WTC11 (cell line): Measurements from ENCODE around the gene SLC15A1. TPM values are rescaled to one million over a fixed set of nuclear protein-coding genes. Genes with fewer than 3 reads are reported as not detected.

Experiments used
- ATAC-seq: fragments of 200-7000 bp; cut with Tn5 transposase; 2 replicates; pipeline ENCODE4 v1.10.0; 2021; ENCODE audit warnings: mild to moderate bottlenecking, moderate library complexity
- CTCF ChIA-PET: fragments of 300-600 bp; sonication (Branson Sonifier 250); formaldehyde crosslinking; loops from one replicate; lab custom pipeline; 2021; ENCODE audit warnings: antibody characterized with exemption; lab: Charles Lee
- POLR2A ChIA-PET: fragments of 350-600 bp; sonication (Branson Sonifier 250); formaldehyde crosslinking; loops from one replicate; lab custom pipeline; 2021; ENCODE audit warnings: antibody characterized with exemption; lab: Charles Lee
- DNase-seq: peaks from one replicate; pipeline ENCODE4 v3.0.0; 2021; ENCODE audit warnings: low spot score
- H3K27ac Mint-ChIP-seq: 2 replicates; pipeline ENCODE4 v1.8.0; 2021; ENCODE audit warnings: mixed read lengths
- H3K27me3 Mint-ChIP-seq: 2 replicates; pipeline ENCODE4 v1.8.0; 2021; ENCODE audit warnings: low read depth, mild to moderate bottlenecking, moderate library complexity, mixed read lengths
- H3K36me3 Mint-ChIP-seq: 2 replicates; pipeline ENCODE4 v1.8.0; 2021; ENCODE audit warnings: mixed read lengths
- H3K4me1 Mint-ChIP-seq: 2 replicates; pipeline ENCODE4 v1.8.0; 2022; ENCODE audit warnings: mixed read lengths
- H3K4me3 Mint-ChIP-seq: 2 replicates; pipeline ENCODE4 v1.8.0; 2021; ENCODE audit warnings: mild to moderate bottlenecking, moderate library complexity, mixed read lengths
- H3K9me3 Mint-ChIP-seq: 2 replicates; pipeline ENCODE4 v1.8.0; 2021; ENCODE audit warnings: mixed read lengths
- AR ChIP-seq: fragments of 250-450 bp; sonication (Bioruptor Pico); IDR thresholded peaks from 2 replicates; pipeline ENCODE4 v1.9.0; 2021; ENCODE audit warnings: mild to moderate bottlenecking
- CDX4 ChIP-seq: fragments of 250-450 bp; sonication (Bioruptor Pico); IDR thresholded peaks from 2 replicates; pipeline ENCODE4 v1.9.0; 2021; ENCODE audit warnings: moderate library complexity, mild to moderate bottlenecking, inconsistent platforms, borderline replicate concordance
- CTCF ChIP-seq: fragments of 200-600 bp; IDR thresholded peaks from 2 replicates; pipeline ENCODE4 v1.8.0; 2022; ENCODE audit warnings: antibody characterized with exemption
- ELF4 ChIP-seq: sonication (generic); formaldehyde crosslinking; IDR thresholded peaks from 2 replicates; pipeline ENCODE4 v1.8.1; 2022; ENCODE audit warnings: low read depth, mild to moderate bottlenecking, moderate library complexity, missing genetic modification reagents
- ETV6 ChIP-seq: sonication (generic); formaldehyde crosslinking; IDR thresholded peaks from 2 replicates; pipeline ENCODE4 v1.8.1; 2022; ENCODE audit warnings: mild to moderate bottlenecking, missing genetic modification reagents
- FOXJ3 ChIP-seq: sonication (generic); formaldehyde crosslinking; IDR thresholded peaks from 2 replicates; pipeline ENCODE4 v1.9.0; 2021; ENCODE audit warnings: missing genetic modification reagents, mild to moderate bottlenecking, borderline replicate concordance
- GTF2I ChIP-seq: fragments of 250-450 bp; sonication (Bioruptor Pico); conservative IDR thresholded peaks from 2 replicates; pipeline ENCODE4 v1.4.0; 2021; ENCODE audit warnings: mild to moderate bottlenecking
- HMGA2 ChIP-seq: fragments of 250-450 bp; sonication (Bioruptor Pico); IDR thresholded peaks from 2 replicates; pipeline ENCODE4 v1.4.0; 2021; ENCODE audit warnings: mild to moderate bottlenecking, moderate library complexity
- NR1H2 ChIP-seq: sonication (generic); formaldehyde crosslinking; IDR thresholded peaks from 2 replicates; pipeline ENCODE4 v1.9.0; 2021; ENCODE audit warnings: mild to moderate bottlenecking, moderate library complexity, missing genetic modification reagents
- OVOL2 ChIP-seq: fragments of 250-450 bp; sonication (Bioruptor Pico); IDR thresholded peaks from 2 replicates; pipeline ENCODE4 v1.9.0; 2021; ENCODE audit warnings: mild to moderate bottlenecking, borderline replicate concordance
- RELA ChIP-seq: sonication (generic); formaldehyde crosslinking; IDR thresholded peaks from 2 replicates; pipeline ENCODE4 v1.8.1; 2022; ENCODE audit warnings: missing genetic modification reagents, mild to moderate bottlenecking, borderline replicate concordance
- SMAD3 ChIP-seq: sonication (generic); formaldehyde crosslinking; IDR thresholded peaks from 2 replicates; pipeline ENCODE4 v1.8.0; 2022; ENCODE audit warnings: missing genetic modification reagents, mild to moderate bottlenecking, borderline replicate concordance
- TEAD1 ChIP-seq: sonication (generic); formaldehyde crosslinking; IDR thresholded peaks from 2 replicates; pipeline ENCODE4 v1.8.0; 2022; ENCODE audit warnings: mild to moderate bottlenecking, missing genetic modification reagents
- TEAD4 ChIP-seq: sonication (generic); formaldehyde crosslinking; IDR thresholded peaks from 2 replicates; pipeline ENCODE4 v1.8.0; 2022; ENCODE audit warnings: mild to moderate bottlenecking, missing genetic modification reagents
- ZBTB21 ChIP-seq: sonication (generic); formaldehyde crosslinking; IDR thresholded peaks from 2 replicates; pipeline ENCODE4 v1.8.1; 2023; ENCODE audit warnings: mild to moderate bottlenecking, missing genetic modification reagents, borderline replicate concordance
- ZNF138 ChIP-seq: sonication (generic); formaldehyde crosslinking; conservative IDR thresholded peaks from 2 replicates; pipeline ENCODE4 v1.8.1; 2022; ENCODE audit warnings: mild to moderate bottlenecking, moderate library complexity, missing genetic modification reagents
- ZNF281 ChIP-seq: sonication (generic); formaldehyde crosslinking; IDR thresholded peaks from 2 replicates; pipeline ENCODE4 v1.8.0; 2023; ENCODE audit warnings: mild to moderate bottlenecking, missing genetic modification reagents
- ZNF416 ChIP-seq: fragments of 250-450 bp; sonication (Bioruptor Pico); IDR thresholded peaks from 2 replicates; pipeline ENCODE4 v1.9.0; 2021; ENCODE audit warnings: mild to moderate bottlenecking, inconsistent platforms
- ZSCAN18 ChIP-seq: fragments of 250-450 bp; sonication (Bioruptor Pico); IDR thresholded peaks from 2 replicates; pipeline ENCODE4 v2.1.2; 2022; ENCODE audit warnings: mild to moderate bottlenecking, moderate library complexity
- total RNA-seq: library from RNA; stranded (reverse); gene quantifications from 3 replicates; pipeline ENCODE4 v1.2.3, GENCODE V29; 2021
- TF ChIP-seq, protein P1 (sequence below): sonication (generic); formaldehyde crosslinking; IDR thresholded peaks from 2 replicates; pipeline ENCODE4 v1.8.1; 2023; ENCODE audit warnings: mild to moderate bottlenecking, missing genetic modification reagents, moderate library complexity
- TF ChIP-seq, protein P2 (sequence below): sonication (generic); formaldehyde crosslinking; IDR thresholded peaks from 2 replicates; pipeline ENCODE4 v1.8.1; 2022; ENCODE audit warnings: mild to moderate bottlenecking, moderate library complexity, missing genetic modification reagents
- TF ChIP-seq, protein P3 (sequence below): sonication (generic); formaldehyde crosslinking; IDR thresholded peaks from 2 replicates; pipeline ENCODE4 v1.8.0; 2022; ENCODE audit warnings: mild to moderate bottlenecking, missing genetic modification reagents
- TF ChIP-seq, protein P4 (sequence below): sonication (generic); formaldehyde crosslinking; IDR thresholded peaks from 2 replicates; pipeline ENCODE4 v1.8.1; 2022; ENCODE audit warnings: low read depth, mild to moderate bottlenecking, moderate library complexity, missing genetic modification reagents, borderline replicate concordance

SLC15A1 gene
- total RNA-seq, 1 experiment from 2014 or later, result 2.3 TPM

GRCh38 chr13:98779695-98780094 is 27.2 kb upstream of the SLC15A1 start (continued):
- no peak for TF ChIP-seq ZNF416 (CRISPR knock-in tag)
- no peak for TF ChIP-seq OVOL2 (CRISPR knock-in tag)
- TF ChIP-seq ELF4 (CRISPR knock-in tag), result no peak
- no peak for TF ChIP-seq NR1H2 (CRISPR knock-in tag)
- TF ChIP-seq ZNF281 (CRISPR knock-in tag), result no peak
- no peak for TF ChIP-seq AR (CRISPR knock-in tag)
- no peak for TF ChIP-seq ZBTB21 (CRISPR knock-in tag)
- TF ChIP-seq, protein P1, sequence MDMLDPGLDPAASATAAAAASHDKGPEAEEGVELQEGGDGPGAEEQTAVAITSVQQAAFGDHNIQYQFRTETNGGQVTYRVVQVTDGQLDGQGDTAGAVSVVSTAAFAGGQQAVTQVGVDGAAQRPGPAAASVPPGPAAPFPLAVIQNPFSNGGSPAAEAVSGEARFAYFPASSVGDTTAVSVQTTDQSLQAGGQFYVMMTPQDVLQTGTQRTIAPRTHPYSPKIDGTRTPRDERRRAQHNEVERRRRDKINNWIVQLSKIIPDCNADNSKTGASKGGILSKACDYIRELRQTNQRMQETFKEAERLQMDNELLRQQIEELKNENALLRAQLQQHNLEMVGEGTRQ (CRISPR knock-in tag), result no peak
- TF ChIP-seq, protein P2, sequence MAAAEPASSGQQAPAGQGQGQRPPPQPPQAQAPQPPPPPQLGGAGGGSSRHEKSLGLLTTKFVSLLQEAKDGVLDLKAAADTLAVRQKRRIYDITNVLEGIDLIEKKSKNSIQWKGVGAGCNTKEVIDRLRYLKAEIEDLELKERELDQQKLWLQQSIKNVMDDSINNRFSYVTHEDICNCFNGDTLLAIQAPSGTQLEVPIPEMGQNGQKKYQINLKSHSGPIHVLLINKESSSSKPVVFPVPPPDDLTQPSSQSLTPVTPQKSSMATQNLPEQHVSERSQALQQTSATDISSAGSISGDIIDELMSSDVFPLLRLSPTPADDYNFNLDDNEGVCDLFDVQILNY (CRISPR knock-in tag), result no peak
- TF ChIP-seq SMAD3 (CRISPR knock-in tag), result no peak

- no peaks in the 10 kb centered on the region for H3K36me3 Mint-ChIP-seq
- ChIA-PET CTCF (no interaction called here), POLR2A (no interaction called here)
- H3K9me3 Mint-ChIP-seq, result peaks cover 10% of the 10 kb centered on the region
- peaks cover 12% of the 10 kb centered on the region for H3K4me1 Mint-ChIP-seq
- H3K27ac Mint-ChIP-seq, result no peak overlapping the region
- no peak for DNase-seq
- no peak overlapping the region for H3K4me3 Mint-ChIP-seq
- H3K27me3 Mint-ChIP-seq, result no peaks in the 10 kb centered on the region
- ATAC-seq, result no peak
- TF ChIP-seq, protein P2 (CRISPR knock-in tag), result no peak
- TF ChIP-seq TEAD1 (CRISPR knock-in tag) (no peak), HMGA2 (CRISPR knock-in tag) (no peak), GTF2I (CRISPR knock-in tag) (no peak), RELA (CRISPR knock-in tag) (no peak), TEAD4 (CRISPR knock-in tag) (no peak), ETV6 (no peak), CDX4 (no peak), FOXJ3 (CRISPR knock-in tag) (no peak), ZSCAN18 (CRISPR knock-in tag) (no peak), ZNF138 (CRISPR knock-in tag) (no peak), CTCF (no peak)
- TF ChIP-seq, protein P3, sequence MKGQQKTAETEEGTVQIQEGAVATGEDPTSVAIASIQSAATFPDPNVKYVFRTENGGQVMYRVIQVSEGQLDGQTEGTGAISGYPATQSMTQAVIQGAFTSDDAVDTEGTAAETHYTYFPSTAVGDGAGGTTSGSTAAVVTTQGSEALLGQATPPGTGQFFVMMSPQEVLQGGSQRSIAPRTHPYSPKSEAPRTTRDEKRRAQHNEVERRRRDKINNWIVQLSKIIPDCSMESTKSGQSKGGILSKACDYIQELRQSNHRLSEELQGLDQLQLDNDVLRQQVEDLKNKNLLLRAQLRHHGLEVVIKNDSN (CRISPR knock-in tag), result no peak
- TF ChIP-seq, protein P4, sequence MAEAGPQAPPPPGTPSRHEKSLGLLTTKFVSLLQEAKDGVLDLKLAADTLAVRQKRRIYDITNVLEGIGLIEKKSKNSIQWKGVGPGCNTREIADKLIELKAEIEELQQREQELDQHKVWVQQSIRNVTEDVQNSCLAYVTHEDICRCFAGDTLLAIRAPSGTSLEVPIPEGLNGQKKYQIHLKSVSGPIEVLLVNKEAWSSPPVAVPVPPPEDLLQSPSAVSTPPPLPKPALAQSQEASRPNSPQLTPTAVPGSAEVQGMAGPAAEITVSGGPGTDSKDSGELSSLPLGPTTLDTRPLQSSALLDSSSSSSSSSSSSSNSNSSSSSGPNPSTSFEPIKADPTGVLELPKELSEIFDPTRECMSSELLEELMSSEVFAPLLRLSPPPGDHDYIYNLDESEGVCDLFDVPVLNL (CRISPR knock-in tag), result no peak
Observed at GRCh38 chr13:98778749-98779148, 26.3 kb upstream of the SLC15A1 start.
